MM.1S (cell line): Measurements from ENCODE around the gene ERC2.

Experiments
- CTCF ChIP-seq: fragments of 300-600 bp; sonication (generic); IDR thresholded peaks from 2 replicates; pipeline ENCODE4 v1.5.1; 2016; ENCODE audit warnings: antibody characterized with exemption, low read length, mixed read lengths
- EZH2phosphoT487 ChIP-seq: fragments of 300-600 bp; sonication (generic); IDR thresholded peaks from 2 replicates; pipeline ENCODE4 v1.6.1; 2018; ENCODE audit warnings: antibody characterized with exemption, low read length

GRCh38 chr3:56055951-56056350, 412.3 kb downstream of the ERC2 start:
- TF ChIP-seq EZH2phosphoT487 (no peak), CTCF (no peak)
